Endometrial microvascular endothelial cells (primary cell): Measurements from ENCODE around the gene CHCHD3. TPM values are rescaled to one million over a fixed set of nuclear protein-coding genes. Genes with fewer than 3 reads are reported as not detected.

Experiments used
- in situ Hi-C: cut with HindIII; loops from 2 replicates; pipeline ENCODE4 v1.10.0; 2017; ENCODE audit warnings: low sequenced_read_pairs, low pct_unique_long_range_greater_than_20kb; ENCODE audit errors: inconsistent ontology term
- total RNA-seq: library from RNA; depleted of rRNA; stranded (reverse); fragments of >200 nt; gene quantifications from one replicate; pipeline ENCODE4 v1.2.3, GENCODE V29; 2015; ENCODE audit errors: inconsistent ontology term

Gene CHCHD3
- total RNA-seq = 60.9 TPM

- in situ Hi-C loops = no loop called here
These were observed at the start of gene CHCHD3 for GRCh38 chr7:133081599-133082389. Gene CHCHD3, minus strand, starts transcription at chr7:133082090. Its CDS starts 153 bp downstream, at chr7:133081937.

- in situ Hi-C loops = no loop called here
These were observed 48.3 kb upstream of the CHCHD3 start for GRCh38 chr7:133130166-133130565.

- in situ Hi-C loops = no loop called here
These were observed 44.5 kb upstream of the CHCHD3 start for GRCh38 chr7:133126422-133126821.

GRCh38 chr7:133124974-133125373, 43.1 kb upstream of the CHCHD3 start:
- in situ Hi-C loops = no loop called here

- in situ Hi-C loops = no loop called here
These were observed 39.4 kb upstream of the CHCHD3 start for GRCh38 chr7:133121175-133121844.

- in situ Hi-C loops = no loop called here
These were observed 37.2 kb upstream of the CHCHD3 start for GRCh38 chr7:133119067-133119466.

- in situ Hi-C loops = no loop called here
These were observed 36.4 kb upstream of the CHCHD3 start for GRCh38 chr7:133118261-133118660.

- in situ Hi-C loops = no loop called here
These were observed 35.6 kb upstream of the CHCHD3 start for GRCh38 chr7:133117452-133117851.

- in situ Hi-C loops = no loop called here
These were observed 33.7 kb upstream of the CHCHD3 start for GRCh38 chr7:133115596-133115995.

- in situ Hi-C loops = no loop called here
These were observed 32.6 kb upstream of the CHCHD3 start for GRCh38 chr7:133114519-133114918.

GRCh38 chr7:133112976-133113375, 31.1 kb upstream of the CHCHD3 start:
- in situ Hi-C loops = no loop called here

GRCh38 chr7:133112335-133112734, 30.4 kb upstream of the CHCHD3 start:
- in situ Hi-C loops = no loop called here

- in situ Hi-C loops = no loop called here
These were observed 28.4 kb upstream of the CHCHD3 start for GRCh38 chr7:133110312-133110711.

GRCh38 chr7:133109816-133110215, 27.9 kb upstream of the CHCHD3 start:
- in situ Hi-C loops = no loop called here

GRCh38 chr7:133108023-133108422, 26.1 kb upstream of the CHCHD3 start:
- in situ Hi-C loops = no loop called here

- in situ Hi-C loops = no loop called here
These were observed 20.6 kb upstream of the CHCHD3 start for GRCh38 chr7:133102276-133103060.

- in situ Hi-C loops = no loop called here
These were observed 17.9 kb upstream of the CHCHD3 start for GRCh38 chr7:133099633-133100286.

- in situ Hi-C loops = no loop called here
These were observed 13.3 kb upstream of the CHCHD3 start for GRCh38 chr7:133095119-133095671.

- in situ Hi-C loops = no loop called here
These were observed 10.1 kb upstream of the CHCHD3 start for GRCh38 chr7:133091943-133092464.
